ENCODE data around the gene GATB.

Gene GATB

DNA sequence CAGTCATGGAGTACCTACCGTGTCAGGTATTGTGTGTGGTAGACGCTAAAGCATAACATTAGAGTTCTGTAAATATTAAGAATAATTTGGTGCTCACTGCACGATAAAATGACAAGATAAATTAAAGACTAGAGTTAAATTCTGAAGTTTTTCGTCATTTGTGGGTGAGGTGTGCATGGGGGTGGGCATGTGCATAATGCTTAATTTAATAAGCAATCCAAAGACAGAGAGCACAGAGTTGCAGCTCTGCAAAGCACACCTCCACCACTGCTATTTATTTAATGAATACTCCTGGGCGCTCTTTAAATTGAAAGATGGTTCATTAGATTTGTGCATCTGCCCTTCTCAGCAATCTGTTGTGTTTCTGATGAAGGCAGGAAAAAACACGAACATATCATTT is 62.6 kb downstream of the GATB start:
- H3K4me2 ChIP-seq (ENCODE audit: low read length), result no peak overlapping the region
- no peak overlapping the region for H3K27ac ChIP-seq (ENCODE audit: low read depth, low read length, poor library complexity, severe bottlenecking)
- H3K79me2 ChIP-seq (ENCODE audit: insufficient read depth, low read length), result no peaks in the 10 kb centered on the region
- H3K36me3 ChIP-seq (ENCODE audit: insufficient read depth, low read length), result peaks cover 7% of the 10 kb centered on the region; the same call in 1 of the 2 replicates
- H3K9me3 ChIP-seq (ENCODE audit: low read length), result no peaks in the 10 kb centered on the region
- TF ChIP-seq, protein P1, sequence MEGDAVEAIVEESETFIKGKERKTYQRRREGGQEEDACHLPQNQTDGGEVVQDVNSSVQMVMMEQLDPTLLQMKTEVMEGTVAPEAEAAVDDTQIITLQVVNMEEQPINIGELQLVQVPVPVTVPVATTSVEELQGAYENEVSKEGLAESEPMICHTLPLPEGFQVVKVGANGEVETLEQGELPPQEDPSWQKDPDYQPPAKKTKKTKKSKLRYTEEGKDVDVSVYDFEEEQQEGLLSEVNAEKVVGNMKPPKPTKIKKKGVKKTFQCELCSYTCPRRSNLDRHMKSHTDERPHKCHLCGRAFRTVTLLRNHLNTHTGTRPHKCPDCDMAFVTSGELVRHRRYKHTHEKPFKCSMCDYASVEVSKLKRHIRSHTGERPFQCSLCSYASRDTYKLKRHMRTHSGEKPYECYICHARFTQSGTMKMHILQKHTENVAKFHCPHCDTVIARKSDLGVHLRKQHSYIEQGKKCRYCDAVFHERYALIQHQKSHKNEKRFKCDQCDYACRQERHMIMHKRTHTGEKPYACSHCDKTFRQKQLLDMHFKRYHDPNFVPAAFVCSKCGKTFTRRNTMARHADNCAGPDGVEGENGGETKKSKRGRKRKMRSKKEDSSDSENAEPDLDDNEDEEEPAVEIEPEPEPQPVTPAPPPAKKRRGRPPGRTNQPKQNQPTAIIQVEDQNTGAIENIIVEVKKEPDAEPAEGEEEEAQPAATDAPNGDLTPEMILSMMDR (IDR thresholded peaks at IDR 0.05; ENCODE audit: low read length), result no peak
- no peak for TF ChIP-seq EZH2 (IDR thresholded peaks at IDR 0.05; ENCODE audit: borderline replicate concordance, low read length)
- H3F3A ChIP-seq (ENCODE audit: insufficient read depth, low read length), result no peaks in the 10 kb centered on the region
- no peaks in the 10 kb centered on the region for H3K4me1 ChIP-seq (ENCODE audit: insufficient read depth, low read length, severe bottlenecking)
- no peaks in the 10 kb centered on the region for H3K9me2 ChIP-seq (ENCODE audit: low read depth, low read length)
- no peak overlapping the region for H3K9ac ChIP-seq (ENCODE audit: low read length)
- no peak overlapping the region for H2AFZ ChIP-seq (ENCODE audit: low read length)
- no peaks in the 10 kb centered on the region for H4K20me1 ChIP-seq (ENCODE audit: insufficient read depth, low read length)
- H3K4me3 ChIP-seq (ENCODE audit: low read depth, low read length, poor library complexity, severe bottlenecking), result no peak overlapping the region
- no peaks in the 10 kb centered on the region for H3K27me3 ChIP-seq (ENCODE audit: insufficient read depth, low read length)

GRCh38 chr4:151694961-151695720 is 65.7 kb downstream of the GATB start:
- H3K4me3 ChIP-seq (ENCODE audit: low read depth, low read length, poor library complexity, severe bottlenecking), result no peak overlapping the region
- H2AFZ ChIP-seq (ENCODE audit: low read length), result no peak overlapping the region
- H3K9me2 ChIP-seq (ENCODE audit: low read depth, low read length), result no peaks in the 10 kb centered on the region
- H3K9me3 ChIP-seq (ENCODE audit: low read length), result no peaks in the 10 kb centered on the region
- H3K36me3 ChIP-seq (ENCODE audit: insufficient read depth, low read length), result no peaks in the 10 kb centered on the region
- TF ChIP-seq EZH2 (IDR thresholded peaks at IDR 0.05; ENCODE audit: borderline replicate concordance, low read length), result no peak
- TF ChIP-seq, protein P1 (IDR thresholded peaks at IDR 0.05; ENCODE audit: low read length), result no peak
- H3F3A ChIP-seq (ENCODE audit: insufficient read depth, low read length), result no peaks in the 10 kb centered on the region
- H3K4me2 ChIP-seq (ENCODE audit: low read length), result no peak overlapping the region
- no peak overlapping the region for H3K9ac ChIP-seq (ENCODE audit: low read length)
- H3K4me1 ChIP-seq (ENCODE audit: insufficient read depth, low read length, severe bottlenecking), result no peaks in the 10 kb centered on the region
- H4K20me1 ChIP-seq (ENCODE audit: insufficient read depth, low read length), result no peaks in the 10 kb centered on the region
- no peak overlapping the region for H3K27ac ChIP-seq (ENCODE audit: low read depth, low read length, poor library complexity, severe bottlenecking)
- no peaks in the 10 kb centered on the region for H3K27me3 ChIP-seq (ENCODE audit: insufficient read depth, low read length)
- no peaks in the 10 kb centered on the region for H3K79me2 ChIP-seq (ENCODE audit: insufficient read depth, low read length)

- H2AFZ ChIP-seq (ENCODE audit: low read length), result no peak overlapping the region
- H3K9me2 ChIP-seq (ENCODE audit: low read depth, low read length), result no peaks in the 10 kb centered on the region
- no peaks in the 10 kb centered on the region for H3K4me1 ChIP-seq (ENCODE audit: insufficient read depth, low read length, severe bottlenecking)
- no peak overlapping the region for H3K27ac ChIP-seq (ENCODE audit: low read depth, low read length, poor library complexity, severe bottlenecking)
- no peaks in the 10 kb centered on the region for H3F3A ChIP-seq (ENCODE audit: insufficient read depth, low read length)
- H3K36me3 ChIP-seq (ENCODE audit: insufficient read depth, low read length), result no peaks in the 10 kb centered on the region
- H3K9me3 ChIP-seq (ENCODE audit: low read length), result no peaks in the 10 kb centered on the region
- H3K9ac ChIP-seq (ENCODE audit: low read length), result no peak overlapping the region
- H3K4me2 ChIP-seq (ENCODE audit: low read length), result no peak overlapping the region
- TF ChIP-seq EZH2 (IDR thresholded peaks at IDR 0.05; ENCODE audit: borderline replicate concordance, low read length), result no peak
- TF ChIP-seq, protein P1 (IDR thresholded peaks at IDR 0.05; ENCODE audit: low read length), result no peak
- H4K20me1 ChIP-seq (ENCODE audit: insufficient read depth, low read length), result no peaks in the 10 kb centered on the region
- no peak overlapping the region for H3K4me3 ChIP-seq (ENCODE audit: low read depth, low read length, poor library complexity, severe bottlenecking)
- H3K27me3 ChIP-seq (ENCODE audit: insufficient read depth, low read length), result no peaks in the 10 kb centered on the region
- H3K79me2 ChIP-seq (ENCODE audit: insufficient read depth, low read length), result no peaks in the 10 kb centered on the region
These were observed 67.8 kb downstream of the GATB start for GRCh38 chr4:151692821-151693673.
